Measurements from ENCODE around the gene PGM2. TPM values are rescaled to one million over a fixed set of nuclear protein-coding genes. Genes with fewer than 3 reads are reported as not detected.

PGM2 gene
- polyA plus RNA-seq (27.5 to 45.0 TPM (median 31.8 TPM) in 3 replicates), polyA minus RNA-seq (10.8 to 23.8 TPM (median 16.1 TPM) in 3 replicates)
- polyA plus RNA-seq (2011; ENCODE audit: low read depth) = 60.8 TPM
- polyA plus RNA-seq (2011; cell fraction: cytosol; rRNA removed) = 16.7 and 29.5 TPM in 2 replicates
- 29.5 and 39.1 TPM in 2 replicates for polyA plus RNA-seq (2011; cell fraction: nucleus; rRNA removed)
- polyA plus RNA-seq (2012; ENCODE audit: low replicate concordance) = 29.4 and 51.5 TPM in 2 replicates
- polyA minus RNA-seq (2011; cell fraction: cytosol; rRNA and poly(A)+ RNA removed) = 15.0 TPM
- 13.1 and 21.7 TPM in 2 replicates for polyA minus RNA-seq (2011; cell fraction: nucleus; rRNA and poly(A)+ RNA removed)

DNA sequence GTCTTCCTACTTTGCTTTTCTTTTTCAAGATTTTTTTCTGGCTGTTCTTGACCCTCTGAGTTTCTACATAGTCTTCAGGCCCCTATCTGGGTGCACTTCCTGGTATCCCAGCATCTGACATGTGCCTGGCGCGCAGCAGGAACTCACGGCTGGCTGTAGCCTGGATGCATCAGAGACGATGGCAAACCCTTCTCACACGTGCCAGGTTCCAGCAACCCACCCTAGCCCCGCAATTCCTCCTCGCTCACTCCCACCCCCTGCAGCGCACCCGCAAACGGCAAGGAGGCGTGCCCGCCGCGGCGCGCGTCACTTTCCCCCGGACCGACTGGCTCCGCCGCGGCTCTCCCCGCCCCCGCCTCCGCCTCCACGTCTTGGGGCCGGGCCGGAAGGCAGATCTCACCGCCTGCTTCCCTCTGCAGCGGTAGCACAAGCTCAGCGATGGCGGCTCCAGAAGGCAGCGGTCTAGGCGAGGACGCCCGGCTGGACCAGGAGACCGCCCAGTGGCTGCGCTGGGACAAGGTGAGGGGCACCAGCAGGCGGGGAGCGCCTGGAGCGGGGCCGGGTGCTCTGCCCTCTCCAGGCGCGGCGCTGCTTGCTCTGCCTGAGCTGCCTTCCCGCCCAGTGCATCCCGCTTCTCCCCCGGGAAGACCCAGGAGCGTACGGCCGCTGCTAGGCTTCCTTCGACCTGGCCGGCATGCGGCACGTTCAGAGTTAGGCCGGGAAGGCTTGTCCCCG lies at the start of gene PGM2:
TSS of gene PGM2 (plus strand) at position 392 of the 735 bp plus-strand sequence. CDS start at position 439, 47 bp downstream.
- Histone ChIP-seq H2AFZ (ENCODE audit: control insufficient read depth, low read length) (peak within 1 kb of the TSS; percentile 97), H3K36me3 (ENCODE audit: control insufficient read depth in 2 of 2, extremely low read depth in 1 of 2, insufficient read depth in 2 of 2, low read length in 2 of 2) (peaks cover 0 to 5% of the 10 kb centered on the region in 2 experiments), H3K27ac (ENCODE audit: control insufficient read depth, insufficient read depth, low read length) (peak within 1 kb of the TSS; percentile 89), H3K9me3 (ENCODE audit: control insufficient read depth, low read depth, low read length) (no peaks in the 10 kb centered on the region), H3K27me3 (ENCODE audit: control insufficient read depth, extremely low read depth, insufficient read depth, low read length) (no peaks in the 10 kb centered on the region), H3K4me3 (ENCODE audit: control insufficient read depth in 2 of 3, extremely low read depth in 1 of 3, insufficient read depth in 2 of 3, low read depth in 1 of 3, low read length in 3 of 3) (peak within 1 kb of the TSS; percentile 81 to 90 (median 83)), H3K4me1 (ENCODE audit: control insufficient read depth, extremely low read depth, insufficient read depth, low read length) (peaks cover 21% of the 10 kb centered on the region), H3K79me2 (ENCODE audit: control insufficient read depth, insufficient read depth, low read length) (peaks cover 14% of the 10 kb centered on the region), H3K4me2 (ENCODE audit: control insufficient read depth, extremely low read depth, insufficient read depth, low read depth, low read length) (peak within 1 kb of the TSS; percentile 97), H3K9ac (ENCODE audit: control insufficient read depth, extremely low read depth, insufficient read depth, low read length) (peak within 1 kb of the TSS; percentile 77), H3K9me1 (ENCODE audit: control insufficient read depth, extremely low read depth, insufficient read depth, low read length) (no peaks in the 10 kb centered on the region), H4K20me1 (ENCODE audit: control insufficient read depth, extremely low read depth, insufficient read depth, low read length) (no peaks in the 10 kb centered on the region)
- no peak for DNase-seq (ENCODE audit: low read depth, low spot score)
- TF ChIP-seq, protein P1, sequence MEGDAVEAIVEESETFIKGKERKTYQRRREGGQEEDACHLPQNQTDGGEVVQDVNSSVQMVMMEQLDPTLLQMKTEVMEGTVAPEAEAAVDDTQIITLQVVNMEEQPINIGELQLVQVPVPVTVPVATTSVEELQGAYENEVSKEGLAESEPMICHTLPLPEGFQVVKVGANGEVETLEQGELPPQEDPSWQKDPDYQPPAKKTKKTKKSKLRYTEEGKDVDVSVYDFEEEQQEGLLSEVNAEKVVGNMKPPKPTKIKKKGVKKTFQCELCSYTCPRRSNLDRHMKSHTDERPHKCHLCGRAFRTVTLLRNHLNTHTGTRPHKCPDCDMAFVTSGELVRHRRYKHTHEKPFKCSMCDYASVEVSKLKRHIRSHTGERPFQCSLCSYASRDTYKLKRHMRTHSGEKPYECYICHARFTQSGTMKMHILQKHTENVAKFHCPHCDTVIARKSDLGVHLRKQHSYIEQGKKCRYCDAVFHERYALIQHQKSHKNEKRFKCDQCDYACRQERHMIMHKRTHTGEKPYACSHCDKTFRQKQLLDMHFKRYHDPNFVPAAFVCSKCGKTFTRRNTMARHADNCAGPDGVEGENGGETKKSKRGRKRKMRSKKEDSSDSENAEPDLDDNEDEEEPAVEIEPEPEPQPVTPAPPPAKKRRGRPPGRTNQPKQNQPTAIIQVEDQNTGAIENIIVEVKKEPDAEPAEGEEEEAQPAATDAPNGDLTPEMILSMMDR (optimal IDR thresholded peaks at IDR 0.05 in 1 of 3, IDR thresholded peaks at IDR 0.05 in 1 of 3, conservative IDR thresholded peaks at IDR 0.05 in 1 of 3; ENCODE audit: extremely low read depth in 1 of 3, insufficient read depth in 2 of 3, low read length in 3 of 3) = peak in 1 of 3 experiments; percentile 33
- no peak for TF ChIP-seq EZH2 (IDR thresholded peaks at IDR 0.05; ENCODE audit: low read length)
- FAIRE-seq = no peak
- dilution Hi-C loops (cut with MboI; ENCODE audit: extremely low pct_ligation_motif_present, low sequenced_read_pairs) = no loop called here

GRCh38 chr4:37779896-37780295 lies 46.6 kb upstream of the PGM2 start:
- no peaks in the 10 kb centered on the region for H3K27me3 ChIP-seq (ENCODE audit: control insufficient read depth, extremely low read depth, insufficient read depth, low read length)
- no peak overlapping the region for H3K4me2 ChIP-seq (ENCODE audit: control insufficient read depth, extremely low read depth, insufficient read depth, low read depth, low read length)
- H3K4me1 ChIP-seq (ENCODE audit: control insufficient read depth, extremely low read depth, insufficient read depth, low read length) = no peaks in the 10 kb centered on the region
- no peaks in the 10 kb centered on the region for H3K9me1 ChIP-seq (ENCODE audit: control insufficient read depth, extremely low read depth, insufficient read depth, low read length)
- H3K36me3 ChIP-seq (ENCODE audit: control insufficient read depth in 2 of 2, extremely low read depth in 1 of 2, insufficient read depth in 2 of 2, low read length in 2 of 2) = no peaks in the 10 kb centered on the region
- TF ChIP-seq, protein P1 (optimal IDR thresholded peaks at IDR 0.05 in 1 of 3, IDR thresholded peaks at IDR 0.05 in 1 of 3, conservative IDR thresholded peaks at IDR 0.05 in 1 of 3; ENCODE audit: extremely low read depth in 1 of 3, insufficient read depth in 2 of 3, low read length in 3 of 3) = no peak
- no peak for TF ChIP-seq EZH2 (IDR thresholded peaks at IDR 0.05; ENCODE audit: low read length)
- FAIRE-seq (peak; percentile 9), DNase-seq (ENCODE audit: low read depth, low spot score) (no peak)
- H3K9me3 ChIP-seq (ENCODE audit: control insufficient read depth, low read depth, low read length) = no peaks in the 10 kb centered on the region
- dilution Hi-C loops (cut with MboI; ENCODE audit: extremely low pct_ligation_motif_present, low sequenced_read_pairs) = no loop called here
- H4K20me1 ChIP-seq (ENCODE audit: control insufficient read depth, extremely low read depth, insufficient read depth, low read length) = no peaks in the 10 kb centered on the region
- H2AFZ ChIP-seq (ENCODE audit: control insufficient read depth, low read length) = no peak overlapping the region
- no peaks in the 10 kb centered on the region for H3K79me2 ChIP-seq (ENCODE audit: control insufficient read depth, insufficient read depth, low read length)
- H3K4me3 ChIP-seq (ENCODE audit: control insufficient read depth in 2 of 3, extremely low read depth in 1 of 3, insufficient read depth in 2 of 3, low read depth in 1 of 3, low read length in 3 of 3) = no peak overlapping the region
- H3K27ac ChIP-seq (ENCODE audit: control insufficient read depth, insufficient read depth, low read length) = no peak overlapping the region
- no peak overlapping the region for H3K9ac ChIP-seq (ENCODE audit: control insufficient read depth, extremely low read depth, insufficient read depth, low read length)
